ENCODE measurements around the gene TEDC1. TPM values are rescaled to one million over a fixed set of nuclear protein-coding genes. Genes with fewer than 3 reads are reported as not detected.

The TEDC1 gene
- total RNA-seq, 1 experiment from 2014 or later = 30.3 TPM

DNA sequence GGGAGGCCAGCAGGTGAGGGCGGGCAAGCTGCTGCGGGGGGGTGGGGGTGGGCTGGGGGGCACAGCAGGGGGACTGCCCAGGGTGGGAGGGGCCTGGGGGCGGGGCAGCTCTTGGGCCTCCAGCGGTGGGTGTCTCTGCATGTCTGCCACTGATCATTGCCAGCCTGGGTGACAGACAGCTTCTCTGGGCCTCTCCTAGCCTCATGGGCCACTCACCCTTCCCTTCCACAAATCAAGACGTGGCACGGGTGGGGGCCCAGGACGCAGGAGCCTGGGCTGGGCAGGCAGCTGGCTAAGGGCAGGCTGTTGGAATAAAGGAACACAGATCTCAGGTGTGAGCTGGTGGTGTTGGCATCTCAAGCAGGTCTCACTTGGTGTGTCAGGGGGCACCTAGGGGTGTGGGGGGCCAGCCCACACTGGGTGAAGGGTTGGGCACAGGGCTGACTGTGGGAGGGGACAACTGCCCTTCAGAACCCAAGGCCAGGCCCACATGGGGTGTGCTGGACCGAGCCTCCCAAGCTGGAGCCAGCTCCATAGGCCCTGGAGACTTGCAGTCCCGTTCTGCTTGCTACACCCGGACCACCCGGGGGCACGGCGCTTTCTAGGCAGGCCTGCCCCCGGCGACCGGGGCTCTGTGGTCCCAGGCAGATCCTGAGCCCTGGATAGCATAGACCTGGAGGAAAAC is 3.0 kb downstream of the TEDC1 start:
- TF ChIP-seq, protein P1, sequence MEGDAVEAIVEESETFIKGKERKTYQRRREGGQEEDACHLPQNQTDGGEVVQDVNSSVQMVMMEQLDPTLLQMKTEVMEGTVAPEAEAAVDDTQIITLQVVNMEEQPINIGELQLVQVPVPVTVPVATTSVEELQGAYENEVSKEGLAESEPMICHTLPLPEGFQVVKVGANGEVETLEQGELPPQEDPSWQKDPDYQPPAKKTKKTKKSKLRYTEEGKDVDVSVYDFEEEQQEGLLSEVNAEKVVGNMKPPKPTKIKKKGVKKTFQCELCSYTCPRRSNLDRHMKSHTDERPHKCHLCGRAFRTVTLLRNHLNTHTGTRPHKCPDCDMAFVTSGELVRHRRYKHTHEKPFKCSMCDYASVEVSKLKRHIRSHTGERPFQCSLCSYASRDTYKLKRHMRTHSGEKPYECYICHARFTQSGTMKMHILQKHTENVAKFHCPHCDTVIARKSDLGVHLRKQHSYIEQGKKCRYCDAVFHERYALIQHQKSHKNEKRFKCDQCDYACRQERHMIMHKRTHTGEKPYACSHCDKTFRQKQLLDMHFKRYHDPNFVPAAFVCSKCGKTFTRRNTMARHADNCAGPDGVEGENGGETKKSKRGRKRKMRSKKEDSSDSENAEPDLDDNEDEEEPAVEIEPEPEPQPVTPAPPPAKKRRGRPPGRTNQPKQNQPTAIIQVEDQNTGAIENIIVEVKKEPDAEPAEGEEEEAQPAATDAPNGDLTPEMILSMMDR (IDR thresholded peaks at IDR 0.05; ENCODE audit: insufficient read depth in 1 of 2, low read depth in 1 of 2, low read length in 1 of 2, severe bottlenecking in 1 of 2, unreplicated experiment in 1 of 2) = no peak
- no peaks in the 10 kb centered on the region for H3K27me3 ChIP-seq (replicated peaks; ENCODE audit: control insufficient read depth, insufficient read depth, low read length)
- Mint-ChIP-seq H3K27me3 (ENCODE audit: insufficient read depth, unreplicated experiment) (no peaks in the 10 kb centered on the region), H3K27ac (ENCODE audit: unreplicated experiment) (no peak overlapping the region), H3K9me3 (ENCODE audit: unreplicated experiment) (no peaks in the 10 kb centered on the region), H3K4me1 (ENCODE audit: low read depth, unreplicated experiment) (no peaks in the 10 kb centered on the region), H3K4me3 (ENCODE audit: unreplicated experiment) (no peak overlapping the region), H3K36me3 (ENCODE audit: insufficient read depth, unreplicated experiment) (peaks cover 29% of the 10 kb centered on the region)
- intact Hi-C loops (cut with micrococcal nuclease; ENCODE audit: unreplicated experiment) = loop anchor here (5.0 kb wide), 1 partner anchor 33 kb away; the partner anchor contains the start of gene TMEM121
- peaks cover 8% of the 10 kb centered on the region for H3K4me1 ChIP-seq
- no peak overlapping the region for H3K4me3 ChIP-seq (ENCODE audit: low read depth, low read length)
- H3K9me3 ChIP-seq = no peaks in the 10 kb centered on the region
- POLR2A ChIA-PET = no interaction called here
- H3K36me3 ChIP-seq (ENCODE audit: control insufficient read depth, insufficient read depth, low read length) = no peaks in the 10 kb centered on the region; the same call in 1 of the 2 replicates
- no peak for DNase-seq
- CTCF ChIA-PET = no interaction called here
- BruUV-seq (replicated peaks) = no TSS peak

DNA sequence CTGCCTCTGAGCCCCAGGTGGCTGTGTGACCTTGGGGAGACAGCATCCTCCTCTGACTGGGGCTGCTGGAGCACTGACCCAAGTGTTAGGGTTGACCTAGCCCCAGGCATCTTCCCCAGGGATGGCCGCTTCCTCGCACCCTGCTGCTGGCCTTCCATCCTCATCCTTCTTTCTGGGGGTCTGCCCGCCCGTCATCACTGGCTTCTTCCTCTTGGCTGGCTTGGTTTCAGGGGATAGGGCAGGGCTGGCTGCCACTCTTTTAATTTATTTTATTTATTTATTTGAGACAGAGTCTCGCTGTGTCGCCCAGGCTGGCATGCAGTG is 3.5 kb downstream of the TEDC1 start:
- H3K27me3 ChIP-seq (replicated peaks; ENCODE audit: control insufficient read depth, insufficient read depth, low read length) = no peaks in the 10 kb centered on the region
- TF ChIP-seq, protein P1 (IDR thresholded peaks at IDR 0.05; ENCODE audit: insufficient read depth in 1 of 2, low read depth in 1 of 2, low read length in 1 of 2, severe bottlenecking in 1 of 2, unreplicated experiment in 1 of 2) = no peak
- intact Hi-C loops (cut with micrococcal nuclease; ENCODE audit: unreplicated experiment) = loop anchor here (5.0 kb wide), 1 partner anchor 33 kb away; the partner anchor contains the start of gene TMEM121
- Mint-ChIP-seq H3K27me3 (ENCODE audit: insufficient read depth, unreplicated experiment) (no peaks in the 10 kb centered on the region), H3K27ac (ENCODE audit: unreplicated experiment) (no peak overlapping the region), H3K4me1 (ENCODE audit: low read depth, unreplicated experiment) (no peaks in the 10 kb centered on the region), H3K36me3 (ENCODE audit: insufficient read depth, unreplicated experiment) (peaks cover 30% of the 10 kb centered on the region), H3K4me3 (ENCODE audit: unreplicated experiment) (no peak overlapping the region), H3K9me3 (ENCODE audit: unreplicated experiment) (no peaks in the 10 kb centered on the region)
- no peak overlapping the region for H3K4me3 ChIP-seq (ENCODE audit: low read depth, low read length)
- no peaks in the 10 kb centered on the region; the same call in 1 of the 2 replicates for H3K36me3 ChIP-seq (ENCODE audit: control insufficient read depth, insufficient read depth, low read length)
- no peak for DNase-seq
- H3K9me3 ChIP-seq = no peaks in the 10 kb centered on the region
- no TSS peak for BruUV-seq (replicated peaks)
- peaks cover 3% of the 10 kb centered on the region; the same call in 1 of the 2 replicates for H3K4me1 ChIP-seq
- ChIA-PET POLR2A (no interaction called here), CTCF (no interaction called here)

DNA sequence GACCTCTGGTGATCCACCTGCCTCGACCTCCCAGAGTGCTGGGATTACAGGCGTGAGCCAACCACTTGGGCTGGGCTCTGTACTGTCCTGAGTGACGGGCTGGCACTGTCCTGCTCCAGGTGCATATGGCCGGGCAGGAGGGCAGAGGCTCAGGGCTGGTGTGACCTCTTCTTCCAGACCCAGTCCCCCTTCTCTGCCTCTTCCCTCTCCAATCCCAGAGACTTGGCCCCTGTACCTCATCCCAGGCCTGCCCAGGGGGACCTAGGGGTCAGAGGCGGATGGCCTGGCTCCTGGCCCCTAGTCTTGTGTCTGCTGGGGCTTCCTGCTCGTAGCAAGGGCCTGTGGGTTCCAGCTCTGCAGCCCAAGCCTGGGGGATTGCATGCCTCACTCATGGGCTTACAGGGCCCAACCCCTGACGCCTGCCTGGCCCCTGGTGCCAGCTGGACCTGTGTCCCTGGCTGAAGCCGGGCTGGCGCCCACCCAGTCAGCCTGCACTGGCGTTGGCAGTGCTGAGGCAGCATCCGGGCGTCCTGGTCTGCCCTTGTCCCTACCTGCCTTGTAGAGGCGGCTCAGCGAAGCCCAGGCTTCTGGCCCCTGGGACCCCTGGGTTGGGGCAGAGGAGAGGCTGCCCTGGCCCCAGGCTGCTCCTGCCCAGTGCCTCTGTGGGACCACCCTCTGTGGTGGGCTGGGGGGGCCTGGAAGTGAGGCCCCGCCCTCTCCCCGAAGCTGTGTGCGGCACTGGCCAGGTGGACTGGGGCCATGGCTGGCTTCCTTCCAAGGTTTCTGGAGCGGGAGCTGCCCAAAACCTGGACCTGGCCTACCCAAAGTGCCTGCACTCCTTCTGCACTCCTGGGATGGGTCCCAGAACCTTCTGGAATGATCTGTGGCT is 4.3 kb downstream of the TEDC1 start:
- POLR2A ChIA-PET = no interaction called here
- no peaks in the 10 kb centered on the region for H3K4me1 Mint-ChIP-seq (ENCODE audit: low read depth, unreplicated experiment)
- no peak overlapping the region for H3K4me3 Mint-ChIP-seq (ENCODE audit: unreplicated experiment)
- intact Hi-C loops (cut with micrococcal nuclease; ENCODE audit: unreplicated experiment) = no loop called here
- TF ChIP-seq, protein P1 (IDR thresholded peaks at IDR 0.05; ENCODE audit: insufficient read depth in 1 of 2, low read depth in 1 of 2, low read length in 1 of 2, severe bottlenecking in 1 of 2, unreplicated experiment in 1 of 2) = no peak
- CTCF ChIA-PET = no interaction called here
- H3K9me3 Mint-ChIP-seq (ENCODE audit: unreplicated experiment) = no peaks in the 10 kb centered on the region
- H3K27me3 Mint-ChIP-seq (ENCODE audit: insufficient read depth, unreplicated experiment) = no peaks in the 10 kb centered on the region
- Histone ChIP-seq H3K4me3 (ENCODE audit: low read depth, low read length) (no peak overlapping the region), H3K4me1 (peaks cover 3% of the 10 kb centered on the region; the same call in 1 of the 2 replicates), H3K9me3 (no peaks in the 10 kb centered on the region), H3K27me3 (replicated peaks; ENCODE audit: control insufficient read depth, insufficient read depth, low read length) (no peaks in the 10 kb centered on the region), H3K36me3 (ENCODE audit: control insufficient read depth, insufficient read depth, low read length) (no peaks in the 10 kb centered on the region; the same call in 1 of the 2 replicates)
- H3K27ac Mint-ChIP-seq (ENCODE audit: unreplicated experiment) = no peak overlapping the region
- H3K36me3 Mint-ChIP-seq (ENCODE audit: insufficient read depth, unreplicated experiment) = peaks cover 30% of the 10 kb centered on the region
- no TSS peak for BruUV-seq (replicated peaks)
- DNase-seq = no peak

Data from Caco-2 (cell line).